GM19395 (cell line): ENCODE results near the gene SH2D2A.

Experiments used
- ATAC-seq: cut with Tn5 transposase; IDR thresholded peaks from one replicate; pipeline ENCODE4 v1.9.1; 2021; ENCODE audit warnings: mild to moderate bottlenecking, moderate library complexity; ENCODE audit not compliant: unreplicated experiment

The SH2D2A gene

DNA sequence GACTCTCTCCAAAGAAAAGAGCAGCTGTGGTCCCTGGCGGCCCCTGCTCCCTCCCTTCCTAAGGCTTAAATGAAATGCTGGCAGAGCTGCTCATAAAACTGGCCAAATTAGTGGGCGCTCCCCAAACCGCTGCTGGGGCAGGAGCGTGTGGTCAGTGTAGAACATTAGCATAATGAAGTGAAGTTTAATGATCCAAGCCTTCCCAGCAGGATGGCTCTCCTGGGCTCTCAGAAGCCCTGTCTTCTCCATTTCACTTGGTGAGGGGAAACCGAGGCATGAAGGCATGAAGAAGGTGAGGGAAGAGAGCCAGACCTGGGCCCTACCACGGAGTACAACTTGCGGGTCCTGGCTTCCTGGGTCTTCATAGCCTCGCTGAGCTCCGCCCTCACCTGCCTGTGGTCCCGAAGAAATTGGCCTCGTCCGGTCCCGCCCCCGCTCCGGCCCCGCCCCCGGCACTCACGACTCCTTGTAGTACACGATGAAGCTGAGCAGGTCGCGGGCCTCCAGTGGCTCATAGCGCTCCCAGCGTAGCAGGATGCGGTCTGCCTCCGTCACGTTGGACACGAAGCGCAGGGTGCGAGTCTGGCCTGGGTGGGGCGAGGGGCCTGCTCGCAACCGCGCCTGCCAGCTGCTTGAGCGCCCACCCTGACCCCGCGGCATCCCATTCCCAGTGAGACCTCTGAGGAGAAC, 32.0 kb upstream of the SH2D2A start:
- no peak for ATAC-seq

GRCh38 chr1:156847591-156848460, 31.2 kb upstream of the SH2D2A start:
- no peak for ATAC-seq

- ATAC-seq = no peak
These were observed 30.0 kb upstream of the SH2D2A start for GRCh38 chr1:156846643-156847042.

DNA sequence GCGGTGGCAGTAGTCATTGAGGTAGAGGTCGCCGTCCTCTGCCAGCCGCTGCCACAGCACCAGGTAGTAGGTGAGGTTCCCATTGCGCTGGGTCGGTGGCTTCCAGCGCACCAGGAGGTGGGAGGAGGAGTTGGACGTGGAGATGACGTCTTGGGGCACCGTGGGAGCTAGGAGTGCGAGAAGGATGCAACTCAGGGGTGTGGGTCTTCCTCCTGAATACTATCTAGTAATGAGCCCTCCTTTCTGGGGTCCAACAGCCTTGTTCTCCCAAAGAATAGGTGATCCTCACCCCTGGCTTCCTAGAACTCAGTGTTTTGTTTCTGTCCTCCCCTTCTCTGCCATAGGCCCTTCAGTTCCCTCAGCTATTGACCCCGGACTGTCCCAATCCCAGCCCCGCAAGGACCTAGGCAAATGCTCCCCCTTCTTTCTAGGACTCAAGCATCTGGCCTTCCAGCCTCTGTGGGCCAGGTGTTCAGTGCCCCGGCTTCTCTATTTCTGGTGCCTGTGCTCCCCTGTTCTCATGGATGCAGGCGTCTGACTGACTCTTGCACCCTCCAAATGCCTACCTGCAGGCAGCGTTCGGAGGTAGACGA, 29.4 kb upstream of the SH2D2A start:
- ATAC-seq = no peak

GRCh38 chr1:156845055-156845952, 28.7 kb upstream of the SH2D2A start:
- no peak for ATAC-seq

DNA sequence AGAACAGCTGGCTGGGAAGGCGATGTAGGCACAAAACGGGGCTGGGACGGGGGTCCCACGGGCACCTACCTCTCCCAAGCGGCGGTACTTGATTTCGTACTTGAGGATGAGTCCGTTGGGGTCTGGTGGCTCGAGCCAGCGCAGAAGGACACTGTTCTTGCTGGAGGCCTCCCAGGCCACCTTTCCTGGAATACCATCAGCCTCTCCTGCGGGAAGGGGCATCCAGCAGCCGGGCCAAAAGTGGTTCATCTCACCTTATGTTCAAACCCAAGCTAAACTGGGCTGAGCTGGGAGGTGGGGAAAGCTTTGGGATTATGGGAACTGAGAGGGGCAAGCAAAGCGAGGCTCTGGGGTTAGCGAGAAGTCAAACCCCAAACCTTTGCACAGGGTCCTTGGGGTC, 28.0 kb upstream of the SH2D2A start:
- ATAC-seq = no peak

- ATAC-seq = no peak
These were observed 27.5 kb upstream of the SH2D2A start for GRCh38 chr1:156844102-156844501.

DNA sequence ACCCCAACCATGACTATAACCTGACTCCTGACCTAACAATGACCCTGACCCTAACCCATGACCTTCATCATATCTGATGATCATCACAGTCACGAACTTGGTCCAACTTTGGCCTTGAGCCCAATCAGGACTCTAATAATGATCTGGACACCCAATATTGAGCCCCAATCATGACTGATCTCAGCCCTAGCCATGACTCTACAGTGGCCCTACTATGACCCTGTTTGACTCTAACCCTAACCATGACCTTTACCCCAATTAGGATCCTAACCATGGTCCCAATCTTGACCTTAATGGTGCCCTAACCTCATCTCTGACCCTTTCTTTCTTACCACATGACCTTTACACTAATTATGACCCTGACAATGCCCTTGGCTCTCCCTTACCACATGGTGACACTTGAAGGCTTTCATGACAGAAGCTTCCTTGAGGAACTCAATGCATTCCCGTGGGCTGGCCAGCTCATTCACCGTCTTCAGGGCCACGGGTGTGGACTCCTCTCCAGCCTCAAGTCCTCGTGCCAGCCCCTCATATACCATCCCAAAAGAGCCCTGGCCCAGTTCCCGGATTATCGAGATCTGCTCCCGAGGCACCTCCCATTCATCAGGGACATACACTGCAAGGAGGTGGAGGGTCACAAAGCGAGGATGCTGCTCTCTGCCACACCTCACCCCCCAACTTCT, 26.1 kb upstream of the SH2D2A start:
- ATAC-seq = no peak

- ATAC-seq = no peak
These were observed 24.7 kb upstream of the SH2D2A start for GRCh38 chr1:156841295-156841855.

DNA sequence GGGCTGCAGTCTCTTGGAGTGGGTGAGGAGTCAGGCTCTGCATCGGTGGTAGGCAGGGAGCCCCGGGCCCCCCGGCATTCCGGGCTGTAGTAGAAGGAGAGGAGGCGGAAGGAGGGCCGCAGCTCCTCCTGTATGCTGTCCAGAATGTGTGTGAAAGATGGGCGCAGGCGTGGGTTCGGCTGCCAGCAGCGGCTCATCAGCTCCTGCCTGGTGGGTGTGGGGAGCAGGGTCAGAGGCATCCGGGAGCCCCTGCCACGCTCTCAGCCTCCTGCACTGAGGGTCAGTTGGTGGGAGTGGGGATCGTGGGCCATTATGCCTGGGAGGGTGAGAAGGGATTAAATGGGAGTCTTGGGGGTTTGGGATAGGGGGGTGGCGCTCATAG, 24.2 kb upstream of the SH2D2A start:
- ATAC-seq = no peak

- no peak for ATAC-seq
These were observed 23.7 kb upstream of the SH2D2A start for GRCh38 chr1:156840186-156840897.

DNA sequence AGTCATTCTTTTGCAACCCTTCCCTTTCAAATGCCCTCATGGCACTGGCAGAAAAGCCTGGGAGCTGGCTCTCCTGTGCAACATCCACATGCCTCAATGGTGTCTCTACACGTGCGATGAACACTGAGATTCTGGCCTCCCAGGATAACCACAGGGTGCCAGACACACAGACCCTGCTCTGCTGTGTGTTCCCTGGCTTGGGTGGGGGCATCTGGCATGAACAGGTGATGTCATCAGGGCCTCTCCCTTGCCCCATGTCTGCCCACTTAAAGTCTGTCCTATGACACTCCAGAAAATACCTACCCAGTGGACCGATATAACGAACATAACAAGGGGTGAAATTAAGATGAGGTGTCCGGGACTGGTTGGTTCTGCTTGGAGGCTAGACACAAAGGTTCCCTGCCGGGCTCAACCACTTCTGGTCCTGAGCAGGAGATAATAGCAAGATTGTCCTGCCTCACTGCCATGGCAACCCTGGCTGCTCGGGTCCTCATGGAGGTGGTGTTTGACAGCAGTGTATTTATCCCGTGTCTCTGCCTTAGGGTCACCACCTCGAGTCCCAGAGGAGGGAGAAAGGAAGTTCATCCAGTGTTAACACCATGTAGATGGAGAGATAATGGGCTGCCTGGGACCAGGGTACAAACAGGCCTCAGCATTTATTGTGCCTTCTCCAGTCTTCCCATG, 22.9 kb upstream of the SH2D2A start:
- no peak for ATAC-seq

DNA sequence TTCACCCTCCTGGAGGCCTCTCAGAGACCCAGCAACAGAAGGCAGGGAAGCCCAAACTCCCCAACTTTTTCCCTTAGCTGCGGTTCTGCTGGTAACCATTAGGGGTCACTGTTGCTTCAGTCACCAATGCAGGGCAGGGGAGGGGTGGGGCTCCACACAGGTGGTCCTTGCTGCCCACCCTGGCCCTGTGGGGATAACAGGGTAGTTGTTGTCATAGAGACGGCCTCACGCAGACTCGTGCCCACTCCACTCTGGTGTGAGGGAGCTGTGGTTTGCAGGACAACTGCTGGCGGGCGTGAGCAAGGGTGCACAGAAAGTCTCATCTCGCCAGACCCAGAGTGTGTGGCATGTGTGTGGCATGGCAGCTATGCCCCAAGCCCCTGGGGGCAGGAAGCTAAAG, 22.3 kb upstream of the SH2D2A start:
- no peak for ATAC-seq

GRCh38 chr1:156836892-156837291, 20.2 kb upstream of the SH2D2A start:
- ATAC-seq = no peak

DNA sequence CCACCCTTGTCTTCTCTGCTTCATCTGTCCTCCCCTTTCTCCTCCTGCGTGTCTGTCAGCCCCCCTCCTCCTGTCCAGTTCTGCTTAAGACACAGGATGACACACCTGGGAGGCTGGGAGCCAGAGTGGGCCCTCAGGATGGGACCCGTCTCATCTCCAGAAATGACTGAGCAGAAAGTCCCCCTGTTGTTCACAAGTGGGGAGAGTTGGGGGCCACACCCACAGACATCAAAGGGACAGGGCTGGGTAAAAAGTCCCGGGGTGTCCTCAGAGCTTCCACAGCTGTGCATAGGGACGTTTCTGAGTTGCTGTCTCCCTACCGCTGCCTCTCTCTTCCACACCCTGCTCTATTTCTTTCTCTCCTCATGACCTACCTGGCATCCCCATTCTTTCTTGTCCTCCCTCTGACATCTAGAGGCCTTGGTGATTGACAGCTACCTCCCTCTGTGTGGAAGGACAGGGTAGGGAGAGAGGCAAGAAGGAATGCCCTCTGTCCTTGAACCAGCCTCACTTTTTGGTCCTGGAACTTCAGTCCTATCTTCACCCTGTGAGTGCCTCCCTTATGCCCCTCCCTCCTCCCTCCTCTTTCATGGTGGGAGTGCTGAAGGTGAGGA, 19.5 kb upstream of the SH2D2A start:
- ATAC-seq = no peak

GRCh38 chr1:156834322-156834721, 17.7 kb upstream of the SH2D2A start:
- ATAC-seq = no peak

GRCh38 chr1:156833603-156834002, 17.0 kb upstream of the SH2D2A start:
- ATAC-seq = no peak

GRCh38 chr1:156832434-156832833, 15.8 kb upstream of the SH2D2A start:
- ATAC-seq = no peak
